Transverse colon (tissue), 4 donors: ENCODE measurements around the gene DNAJB6.

Experiments used
- POLR2A ChIP-seq: fragments of 450-650 bp; IDR thresholded peaks from one replicate; pipeline ENCODE4 v1.6.1; 2016; ENCODE audit warnings: antibody characterized with exemption, mild to moderate bottlenecking, moderate library complexity
- POLR2AphosphoS5 ChIP-seq, 3 donors: sonication (generic); formaldehyde crosslinking; IDR thresholded peaks; one replicate each; pipeline ENCODE4 v1.6.1; 2016; ENCODE audit warnings: antibody characterized with exemption in 3 of 3
- TF ChIP-seq, protein P1 (sequence below), 5 experiments: fragments of 200-600 bp in 3 of 5; fragments of 450-650 bp in 2 of 5; sonication (generic) in 3 of 5; IDR thresholded peaks; 1 replicate in 2 of 5; 2 replicates in 3 of 5; pipeline ENCODE4 v1.5.1; 2016 to 2017; ENCODE audit warnings: antibody characterized with exemption in 5 of 5, inconsistent platforms in 3 of 5, mild to moderate bottlenecking in 2 of 5, moderate library complexity in 1 of 5

DNA sequence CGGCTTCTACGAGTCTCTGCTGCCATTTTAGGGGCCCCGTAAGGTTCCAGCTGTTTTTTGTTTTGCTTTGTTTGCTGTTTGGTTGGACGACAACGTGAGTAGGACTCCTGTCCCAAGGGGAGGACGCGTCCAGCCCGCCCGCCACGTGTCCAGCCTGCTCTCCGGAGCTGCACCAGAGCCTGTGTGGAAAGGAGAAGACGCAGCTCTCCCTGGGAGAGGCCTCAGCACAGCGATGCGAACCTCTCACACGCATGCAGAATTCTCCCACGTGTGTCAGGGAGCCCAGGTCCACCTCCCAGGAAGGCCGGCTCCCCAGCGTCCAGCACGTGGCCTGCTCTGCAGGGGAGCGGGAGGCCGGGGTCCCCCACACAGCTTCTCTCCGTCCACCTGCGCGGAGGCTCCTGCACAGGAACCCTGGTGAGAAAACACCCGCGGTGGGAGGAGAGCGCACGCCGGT is 36.4 kb upstream of the DNAJB6 start:
- TF ChIP-seq, protein P1, sequence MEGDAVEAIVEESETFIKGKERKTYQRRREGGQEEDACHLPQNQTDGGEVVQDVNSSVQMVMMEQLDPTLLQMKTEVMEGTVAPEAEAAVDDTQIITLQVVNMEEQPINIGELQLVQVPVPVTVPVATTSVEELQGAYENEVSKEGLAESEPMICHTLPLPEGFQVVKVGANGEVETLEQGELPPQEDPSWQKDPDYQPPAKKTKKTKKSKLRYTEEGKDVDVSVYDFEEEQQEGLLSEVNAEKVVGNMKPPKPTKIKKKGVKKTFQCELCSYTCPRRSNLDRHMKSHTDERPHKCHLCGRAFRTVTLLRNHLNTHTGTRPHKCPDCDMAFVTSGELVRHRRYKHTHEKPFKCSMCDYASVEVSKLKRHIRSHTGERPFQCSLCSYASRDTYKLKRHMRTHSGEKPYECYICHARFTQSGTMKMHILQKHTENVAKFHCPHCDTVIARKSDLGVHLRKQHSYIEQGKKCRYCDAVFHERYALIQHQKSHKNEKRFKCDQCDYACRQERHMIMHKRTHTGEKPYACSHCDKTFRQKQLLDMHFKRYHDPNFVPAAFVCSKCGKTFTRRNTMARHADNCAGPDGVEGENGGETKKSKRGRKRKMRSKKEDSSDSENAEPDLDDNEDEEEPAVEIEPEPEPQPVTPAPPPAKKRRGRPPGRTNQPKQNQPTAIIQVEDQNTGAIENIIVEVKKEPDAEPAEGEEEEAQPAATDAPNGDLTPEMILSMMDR (IDR thresholded peaks at IDR 0.05), result no peak
- TF ChIP-seq POLR2A (no peak), POLR2AphosphoS5 (IDR thresholded peaks at IDR 0.05) (no peak)
